ENCODE data around the gene NMNAT1.
"Not testable (repeated sequence)": the region's sequence is repeated elsewhere in the genome, so short reads cannot be mapped to it uniquely, and the experiment has no call there.

Gene NMNAT1

GRCh38 chr1:9960706-9961562 is 17.7 kb downstream of the NMNAT1 start:
- Histone ChIP-seq H3K9ac (peak overlapping the region; percentile 63), H3K4me1 (peaks cover 21% of the 10 kb centered on the region), H4K20me1 (no peaks in the 10 kb centered on the region), H3K36me3 (no peaks in the 10 kb centered on the region), H3K27ac (peak overlapping the region; percentile 74), H3K4me2 (peak overlapping the region; percentile 89), H3K4me3 (peak overlapping the region; percentile 42), H3K9me3 (no peaks in the 10 kb centered on the region), H3K27me3 (no peaks in the 10 kb centered on the region)
- TF ChIP-seq Cebpa-rat (IDR thresholded peaks at IDR 0.05): no peak

GRCh38 chr1:9984253-9984652 is 41.0 kb downstream of the NMNAT1 start:
- Histone ChIP-seq H3K27me3 (no peaks in the 10 kb centered on the region), H3K36me3 (peaks cover 27% of the 10 kb centered on the region), H3K9ac (no peak overlapping the region), H3K4me2 (no peak overlapping the region), H3K9me3 (no peaks in the 10 kb centered on the region), H3K27ac (no peak overlapping the region), H4K20me1 (no peaks in the 10 kb centered on the region), H3K4me1 (no peaks in the 10 kb centered on the region), H3K4me3 (no peak overlapping the region)
- no peak for TF ChIP-seq Cebpa-rat (IDR thresholded peaks at IDR 0.05)

GRCh38 chr1:9985001-9985400 is 41.7 kb downstream of the NMNAT1 start:
- no peak overlapping the region for H3K4me2 ChIP-seq
- no peaks in the 10 kb centered on the region for H3K9me3 ChIP-seq
- no peak for TF ChIP-seq Cebpa-rat (IDR thresholded peaks at IDR 0.05)
- H3K36me3 ChIP-seq: peaks cover 27% of the 10 kb centered on the region
- no peak overlapping the region for H3K27ac ChIP-seq
- no peaks in the 10 kb centered on the region for H4K20me1 ChIP-seq
- H3K4me1 ChIP-seq: no peaks in the 10 kb centered on the region
- no peaks in the 10 kb centered on the region for H3K27me3 ChIP-seq
- H3K9ac ChIP-seq: no peak overlapping the region
- H3K4me3 ChIP-seq: no peak overlapping the region

GRCh38 chr1:9989773-9990172 is 46.5 kb downstream of the NMNAT1 start:
- no peak for TF ChIP-seq Cebpa-rat (IDR thresholded peaks at IDR 0.05)
- Histone ChIP-seq H3K9me3 (no peaks in the 10 kb centered on the region), H4K20me1 (no peaks in the 10 kb centered on the region), H3K4me1 (no peaks in the 10 kb centered on the region), H3K27me3 (no peaks in the 10 kb centered on the region), H3K9ac (no peak overlapping the region), H3K36me3 (no peaks in the 10 kb centered on the region), H3K4me2 (no peak overlapping the region), H3K4me3 (no peak overlapping the region), H3K27ac (no peak overlapping the region)

GRCh38 chr1:9990944-9991343 is 47.7 kb downstream of the NMNAT1 start:
- H3K27me3 ChIP-seq: no peaks in the 10 kb centered on the region
- H3K4me1 ChIP-seq: no peaks in the 10 kb centered on the region
- no peaks in the 10 kb centered on the region for H4K20me1 ChIP-seq
- TF ChIP-seq Cebpa-rat (IDR thresholded peaks at IDR 0.05): no peak
- no peak overlapping the region for H3K9ac ChIP-seq
- no peaks in the 10 kb centered on the region for H3K36me3 ChIP-seq
- H3K9me3 ChIP-seq: 0 out of 2 replicates have a peak, but pooled peaks cover 7% of the 10 kb centered on the region
- no peak overlapping the region for H3K4me3 ChIP-seq
- no peak overlapping the region for H3K27ac ChIP-seq
- no peak overlapping the region for H3K4me2 ChIP-seq

GRCh38 chr1:9992910-9993309 is 49.6 kb downstream of the NMNAT1 start:
- Histone ChIP-seq H4K20me1 (no peaks in the 10 kb centered on the region), H3K27ac (no peak overlapping the region), H3K4me1 (no peaks in the 10 kb centered on the region), H3K9ac (no peak overlapping the region), H3K9me3 (peaks cover 25% of the 10 kb centered on the region), H3K36me3 (no peaks in the 10 kb centered on the region), H3K27me3 (no peaks in the 10 kb centered on the region), H3K4me2 (no peak overlapping the region), H3K4me3 (no peak overlapping the region)
- TF ChIP-seq Cebpa-rat (IDR thresholded peaks at IDR 0.05): no peak

GRCh38 chr1:9993561-9994075 is 50.3 kb downstream of the NMNAT1 start:
- no peak overlapping the region for H3K4me2 ChIP-seq
- H3K9me3 ChIP-seq: peaks cover 32% of the 10 kb centered on the region
- no peak overlapping the region for H3K9ac ChIP-seq
- no peaks in the 10 kb centered on the region for H3K36me3 ChIP-seq
- H3K27me3 ChIP-seq: no peaks in the 10 kb centered on the region
- H3K27ac ChIP-seq: no peak overlapping the region
- H3K4me1 ChIP-seq: no peaks in the 10 kb centered on the region
- H4K20me1 ChIP-seq: no peaks in the 10 kb centered on the region
- no peak overlapping the region for H3K4me3 ChIP-seq
- no peak for TF ChIP-seq Cebpa-rat (IDR thresholded peaks at IDR 0.05)

GRCh38 chr1:9996624-9997582 is 53.6 kb downstream of the NMNAT1 start, which contains the start of gene RBP7:
Gene RBP7 (plus strand): TSS chr1:9997228. CDS start chr1:9997259, 31 bp downstream.
- H3K4me2 ChIP-seq: no peak within 1 kb of the TSS
- peaks cover 47% of the 10 kb centered on the region for H3K9me3 ChIP-seq
- H3K36me3 ChIP-seq: no peaks in the 10 kb centered on the region
- TF ChIP-seq Cebpa-rat (IDR thresholded peaks at IDR 0.05): no peak
- H4K20me1 ChIP-seq: no peaks in the 10 kb centered on the region
- H3K27ac ChIP-seq: no peak within 1 kb of the TSS
- H3K4me3 ChIP-seq: no peak within 1 kb of the TSS
- no peaks in the 10 kb centered on the region for H3K27me3 ChIP-seq
- H3K4me1 ChIP-seq: no peaks in the 10 kb centered on the region
- no peak within 1 kb of the TSS for H3K9ac ChIP-seq

GRCh38 chr1:10001016-10001665 is 57.9 kb downstream of the NMNAT1 start:
- Histone ChIP-seq H3K36me3 (no peaks in the 10 kb centered on the region), H3K4me3 (no peak overlapping the region), H3K27me3 (no peaks in the 10 kb centered on the region), H3K4me1 (no peaks in the 10 kb centered on the region), H3K9ac (no peak overlapping the region), H3K4me2 (no peak overlapping the region), H3K9me3 (peaks cover 40% of the 10 kb centered on the region), H3K27ac (no peak overlapping the region), H4K20me1 (no peaks in the 10 kb centered on the region)
- no peak for TF ChIP-seq Cebpa-rat (IDR thresholded peaks at IDR 0.05)

GRCh38 chr1:10005248-10005647 is 62.0 kb downstream of the NMNAT1 start:
- not testable (repeated sequence) for H3K9me3 ChIP-seq, H3K4me2 ChIP-seq, H4K20me1 ChIP-seq, H3K27me3 ChIP-seq, H3K4me3 ChIP-seq, H3K36me3 ChIP-seq, H3K9ac ChIP-seq, H3K27ac ChIP-seq, H3K4me1 ChIP-seq

All from BLaER1 (cell line).